ENCODE measurements around the gene EML3.
A peak's percentile ranks its signal among the peaks of the same experiment; 100 is the strongest.
"Not testable (repeated sequence)": the region's sequence is repeated elsewhere in the genome, so short reads cannot be mapped to it uniquely, and the experiment has no call there.

The EML3 gene

DNA sequence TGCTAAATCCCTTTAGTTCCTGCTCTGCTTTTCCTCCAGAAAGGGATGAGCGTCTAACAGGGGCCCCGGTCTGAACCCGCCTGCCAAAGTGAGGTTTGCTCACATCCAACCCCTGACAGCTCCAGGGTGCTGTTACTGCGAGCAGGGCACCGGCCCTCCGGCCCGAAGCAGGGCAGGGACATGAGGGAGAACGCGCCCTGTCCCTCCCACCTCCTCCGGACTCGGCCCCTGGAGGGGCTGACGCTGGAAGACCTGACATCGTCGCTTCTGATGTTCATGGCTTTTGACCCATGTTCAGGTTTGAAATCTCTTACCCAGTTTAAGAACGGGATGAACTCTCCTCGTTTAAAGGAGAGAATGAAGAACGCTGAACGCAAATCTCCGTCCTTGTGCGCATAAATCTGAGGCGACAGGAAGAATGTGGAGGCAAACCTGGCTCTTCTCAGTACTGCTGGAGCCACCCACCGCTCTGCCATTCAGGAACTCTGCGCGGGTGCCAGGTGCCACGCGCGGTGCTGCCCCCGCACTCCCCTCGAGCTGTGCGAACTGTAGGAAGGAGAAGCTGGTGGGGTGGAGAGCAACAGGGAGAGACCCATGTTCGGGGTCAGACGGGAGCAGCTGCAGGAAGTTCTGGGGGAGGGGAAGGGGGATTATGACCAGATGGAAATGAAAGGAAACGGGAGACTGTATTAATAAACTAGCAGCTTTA is 38.1 kb downstream of the EML3 start:
- peaks cover 4 to 53% (median 38%) of the 10 kb centered on the region in 5 donors for H3K36me3 ChIP-seq (ENCODE audit: control insufficient read depth in 5 of 5, insufficient read depth in 5 of 5, low read length in 5 of 5)
- H3K9ac ChIP-seq (ENCODE audit: low read length in 5 of 5) = peak overlapping the region; percentile 87 to 99 (median 91)
- peaks cover 9 to 64% (median 57%) of the 10 kb centered on the region in 5 donors for H3K4me1 ChIP-seq (ENCODE audit: control insufficient read depth in 5 of 5, insufficient read depth in 5 of 5, low read length in 5 of 5)
- peak overlapping the region; percentile 71 to 96 (median 89) for H3K4me3 ChIP-seq (ENCODE audit: low read depth in 1 of 5, low read length in 5 of 5)
- no peaks in the 10 kb centered on the region for H3K27me3 ChIP-seq (ENCODE audit: control insufficient read depth in 5 of 5, insufficient read depth in 4 of 5, low read length in 5 of 5)
- peak overlapping the region; percentile 100 for H3K27ac ChIP-seq (ENCODE audit: low read depth, low read length)
- no peaks in the 10 kb centered on the region for H3K9me3 ChIP-seq (ENCODE audit: control insufficient read depth in 5 of 5, low read length in 5 of 5)

DNA sequence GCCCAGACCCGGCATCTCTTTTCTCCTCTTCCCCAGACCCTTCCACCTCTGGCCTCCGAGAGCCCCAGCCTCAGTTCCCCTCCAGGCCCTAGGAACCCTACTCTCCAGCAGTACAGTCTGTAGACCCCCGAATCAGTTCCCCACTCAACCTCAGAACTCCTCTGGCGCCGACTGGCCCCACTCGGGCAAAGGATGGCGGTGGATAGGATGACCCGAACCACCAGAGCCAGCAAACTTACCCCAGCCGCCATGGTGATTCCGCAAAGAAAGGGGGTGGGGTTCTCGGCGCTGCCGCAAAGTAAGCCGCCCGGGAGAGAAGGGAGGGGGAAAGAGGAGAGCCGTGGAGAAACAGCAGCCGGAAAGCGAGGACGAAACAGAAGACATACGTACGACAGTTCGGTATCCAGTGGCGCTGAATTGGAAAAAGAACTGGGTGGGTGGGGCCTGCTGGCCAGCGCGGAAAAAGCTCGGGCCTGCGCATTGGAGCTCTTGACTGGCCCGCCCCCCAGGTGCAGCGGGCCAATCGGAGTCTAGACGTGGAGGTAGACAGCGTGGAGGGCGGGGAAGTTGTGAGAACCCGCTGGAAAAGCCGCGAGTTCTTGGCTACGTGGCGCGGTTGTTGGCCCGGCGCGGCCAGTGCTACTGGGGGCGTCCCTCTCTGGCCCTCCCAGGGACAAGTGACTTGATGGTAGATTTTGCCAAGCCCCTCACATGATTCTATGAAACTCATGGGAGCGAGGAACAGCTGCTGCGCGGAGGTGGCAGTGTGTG is 38.8 kb downstream of the EML3 start, which contains the start of gene EEF1G:
EEF1G (minus strand) TSS at position 300 of the 771 bp plus-strand sequence; CDS start at position 251, 49 bp downstream.
- Histone ChIP-seq H3K27me3 (ENCODE audit: control insufficient read depth in 5 of 5, insufficient read depth in 4 of 5, low read length in 5 of 5) (no peaks in the 10 kb centered on the region), H3K27ac (ENCODE audit: low read depth, low read length) (peak within 1 kb of the TSS; percentile 100), H3K4me1 (ENCODE audit: control insufficient read depth in 5 of 5, insufficient read depth in 5 of 5, low read length in 5 of 5) (peaks cover 9 to 65% (median 57%) of the 10 kb centered on the region in 5 donors), H3K36me3 (ENCODE audit: control insufficient read depth in 5 of 5, insufficient read depth in 5 of 5, low read length in 5 of 5) (peaks cover 0 to 54% (median 38%) of the 10 kb centered on the region in 5 donors), H3K4me3 (ENCODE audit: low read depth in 1 of 5, low read length in 5 of 5) (peak within 1 kb of the TSS; percentile 86 to 99 (median 95)), H3K9ac (ENCODE audit: low read length in 5 of 5) (peak within 1 kb of the TSS; percentile 91 to 99 (median 97)), H3K9me3 (ENCODE audit: control insufficient read depth in 5 of 5, low read length in 5 of 5) (no peaks in the 10 kb centered on the region)

DNA sequence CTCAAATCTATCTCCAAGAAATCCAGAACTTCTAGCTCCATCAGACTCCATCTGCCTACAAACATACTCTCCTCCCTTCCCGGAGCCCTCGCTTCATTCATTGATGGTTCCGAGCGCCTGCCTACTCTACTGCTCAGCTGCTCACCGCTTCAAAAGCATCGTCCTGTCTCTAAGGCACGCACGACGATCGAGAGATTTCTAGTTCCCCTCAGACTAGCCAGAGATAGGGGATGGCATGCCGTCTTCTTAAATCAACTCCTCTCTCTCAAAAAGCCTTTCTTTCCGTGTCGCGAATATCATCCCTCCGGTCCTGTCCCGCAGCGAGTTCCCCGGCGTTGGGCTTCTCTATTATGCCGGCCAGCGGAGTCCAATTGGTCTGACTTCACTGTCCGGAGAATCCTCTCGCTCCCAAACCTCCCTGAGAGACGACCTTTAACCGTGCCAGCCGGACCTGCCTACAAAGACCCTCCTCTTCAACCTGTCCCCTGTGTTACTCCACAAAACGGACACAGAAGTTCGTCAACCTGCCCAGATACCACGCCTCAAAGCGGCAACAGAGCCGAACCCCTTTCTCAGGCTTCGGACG is 39.5 kb downstream of the EML3 start:
- Histone ChIP-seq H3K27me3 (ENCODE audit: control insufficient read depth in 5 of 5, insufficient read depth in 4 of 5, low read length in 5 of 5) (no peaks in the 10 kb centered on the region), H3K9me3 (ENCODE audit: control insufficient read depth in 5 of 5, low read length in 5 of 5) (no peaks in the 10 kb centered on the region), H3K4me1 (ENCODE audit: control insufficient read depth in 5 of 5, insufficient read depth in 5 of 5, low read length in 5 of 5) (peaks cover 9 to 59% (median 50%) of the 10 kb centered on the region in 5 donors), H3K27ac (ENCODE audit: low read depth, low read length) (peak overlapping the region; percentile 100), H3K9ac (ENCODE audit: low read length in 5 of 5) (peak overlapping the region; percentile 69 to 98 (median 94)), H3K4me3 (ENCODE audit: low read depth in 1 of 5, low read length in 5 of 5) (peak overlapping the region; percentile 86 to 99 (median 95)), H3K36me3 (ENCODE audit: control insufficient read depth in 5 of 5, insufficient read depth in 5 of 5, low read length in 5 of 5) (peaks cover 0 to 51% (median 34%) of the 10 kb centered on the region in 5 donors)

DNA sequence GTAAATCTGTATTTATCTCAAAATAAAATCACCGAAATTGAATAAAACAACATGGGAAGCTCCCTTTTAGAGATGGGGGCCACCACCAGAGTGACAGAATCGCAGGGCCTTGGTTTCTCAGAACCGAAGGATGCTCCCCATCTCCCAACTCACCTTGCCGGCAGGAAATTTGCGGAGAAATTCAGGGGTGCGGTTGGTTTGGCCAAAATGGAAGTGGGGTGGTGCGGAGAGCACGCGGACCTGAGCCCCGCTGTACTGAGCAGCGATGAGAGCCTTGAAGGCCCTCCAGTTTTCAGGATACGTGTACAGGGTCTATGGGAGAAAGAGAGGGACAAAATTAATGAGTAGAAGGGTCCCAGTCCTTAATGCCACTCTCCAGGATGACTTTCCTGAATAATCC is 40.1 kb downstream of the EML3 start:
- H3K9ac ChIP-seq (ENCODE audit: low read length in 5 of 5) = peak overlapping the region in 4 of 5 donors; percentile 87 to 98 (median 96)
- peaks cover 9 to 58% (median 48%) of the 10 kb centered on the region in 5 donors for H3K4me1 ChIP-seq (ENCODE audit: control insufficient read depth in 5 of 5, insufficient read depth in 5 of 5, low read length in 5 of 5)
- H3K27ac ChIP-seq (ENCODE audit: low read depth, low read length) = peak overlapping the region; percentile 100
- H3K4me3 ChIP-seq (ENCODE audit: low read depth in 1 of 5, low read length in 5 of 5) = peak overlapping the region; percentile 86 to 99 (median 95)
- no peaks in the 10 kb centered on the region for H3K9me3 ChIP-seq (ENCODE audit: control insufficient read depth in 5 of 5, low read length in 5 of 5)
- H3K36me3 ChIP-seq (ENCODE audit: control insufficient read depth in 5 of 5, insufficient read depth in 5 of 5, low read length in 5 of 5) = peaks cover 0 to 52% (median 35%) of the 10 kb centered on the region in 5 donors
- H3K27me3 ChIP-seq (ENCODE audit: control insufficient read depth in 5 of 5, insufficient read depth in 4 of 5, low read length in 5 of 5) = no peaks in the 10 kb centered on the region

DNA sequence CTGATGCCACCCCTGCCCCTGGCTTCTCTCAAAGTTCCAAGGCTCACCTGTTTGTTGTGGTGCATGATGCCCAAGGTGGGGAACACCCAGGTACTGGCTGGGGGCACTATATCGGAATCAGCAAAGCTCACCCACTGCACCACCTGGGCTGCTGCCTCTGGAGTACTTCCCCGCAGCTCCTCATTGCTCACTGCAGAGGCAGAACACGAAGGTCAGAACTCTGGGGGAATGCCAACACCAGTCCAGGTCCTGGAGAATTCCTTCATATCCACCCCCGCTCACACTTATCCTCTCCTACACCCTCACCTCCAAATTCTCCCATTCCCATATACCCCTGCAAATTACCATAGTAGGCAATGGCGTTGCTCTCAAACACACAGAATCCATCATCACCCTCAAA is 41.1 kb downstream of the EML3 start:
- Histone ChIP-seq H3K4me1 (ENCODE audit: control insufficient read depth in 5 of 5, insufficient read depth in 5 of 5, low read length in 5 of 5) (peaks cover 9 to 50% (median 41%) of the 10 kb centered on the region in 5 donors), H3K27ac (ENCODE audit: low read depth, low read length) (peak overlapping the region; percentile 100), H3K36me3 (ENCODE audit: control insufficient read depth in 5 of 5, insufficient read depth in 5 of 5, low read length in 5 of 5) (peaks cover under 1 to 57% (median 42%) of the 10 kb centered on the region in 5 donors)
- not testable (repeated sequence) for H3K9me3 ChIP-seq (ENCODE audit: control insufficient read depth in 5 of 5, low read length in 5 of 5); H3K9ac ChIP-seq (ENCODE audit: low read length in 5 of 5); H3K4me3 ChIP-seq (ENCODE audit: low read depth in 1 of 5, low read length in 5 of 5); H3K27me3 ChIP-seq (ENCODE audit: control insufficient read depth in 5 of 5, insufficient read depth in 4 of 5, low read length in 5 of 5)

DNA sequence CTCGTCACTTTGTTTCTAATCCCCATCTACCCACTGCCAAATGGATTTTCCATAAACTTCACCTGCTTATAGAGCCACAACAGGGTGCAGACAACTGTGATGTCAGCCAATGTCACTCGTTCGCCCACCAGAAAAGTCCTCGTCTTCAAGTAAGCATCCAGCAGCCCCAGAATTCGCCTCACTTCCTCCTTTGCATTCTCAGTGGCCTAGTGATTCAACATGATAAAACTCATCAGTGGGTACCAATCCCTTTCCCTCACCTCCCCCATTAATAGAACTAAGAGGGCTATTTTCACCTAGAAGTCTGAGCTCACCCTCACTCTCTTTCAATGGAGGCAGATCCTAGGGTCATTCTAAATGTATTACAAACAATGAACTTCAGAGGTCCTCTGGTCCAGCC is 41.7 kb downstream of the EML3 start:
- not testable (repeated sequence) for H3K4me3 ChIP-seq (ENCODE audit: low read depth in 1 of 5, low read length in 5 of 5); H3K9me3 ChIP-seq (ENCODE audit: control insufficient read depth in 5 of 5, low read length in 5 of 5); H3K27ac ChIP-seq (ENCODE audit: low read depth, low read length); H3K9ac ChIP-seq (ENCODE audit: low read length in 5 of 5); H3K27me3 ChIP-seq (ENCODE audit: control insufficient read depth in 5 of 5, insufficient read depth in 4 of 5, low read length in 5 of 5)
- peaks cover 5 to 57% (median 44%) of the 10 kb centered on the region in 5 donors for H3K36me3 ChIP-seq (ENCODE audit: control insufficient read depth in 5 of 5, insufficient read depth in 5 of 5, low read length in 5 of 5)
- H3K4me1 ChIP-seq (ENCODE audit: control insufficient read depth in 5 of 5, insufficient read depth in 5 of 5, low read length in 5 of 5) = peaks cover 9 to 45% (median 40%) of the 10 kb centered on the region in 5 donors

DNA sequence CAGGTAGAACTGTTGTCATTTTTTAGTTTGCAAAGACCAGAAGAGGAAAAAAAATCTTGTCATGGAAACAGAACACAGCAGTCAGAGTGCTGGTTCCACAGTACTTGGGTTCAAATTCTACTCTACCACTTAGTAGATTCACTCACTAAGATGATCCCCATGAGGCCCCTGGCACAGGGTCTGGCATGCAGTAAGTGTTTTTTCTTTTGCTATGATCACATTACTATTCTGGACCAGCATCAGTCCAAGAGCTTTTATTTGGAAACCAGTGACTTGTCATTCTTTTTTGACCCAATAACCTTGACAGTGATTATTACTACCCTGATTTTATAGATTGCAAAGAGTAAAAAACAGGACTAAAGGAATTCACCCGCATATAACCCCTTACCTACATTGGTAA is 43.0 kb downstream of the EML3 start:
- no peak overlapping the region for H3K4me3 ChIP-seq (ENCODE audit: low read depth in 1 of 5, low read length in 5 of 5)
- peaks cover 12 to 69% (median 50%) of the 10 kb centered on the region in 5 donors for H3K36me3 ChIP-seq (ENCODE audit: control insufficient read depth in 5 of 5, insufficient read depth in 5 of 5, low read length in 5 of 5)
- no peaks in the 10 kb centered on the region for H3K27me3 ChIP-seq (ENCODE audit: control insufficient read depth in 5 of 5, insufficient read depth in 4 of 5, low read length in 5 of 5)
- H3K9me3 ChIP-seq (ENCODE audit: control insufficient read depth in 5 of 5, low read length in 5 of 5) = no peaks in the 10 kb centered on the region
- no peak overlapping the region for H3K9ac ChIP-seq (ENCODE audit: low read length in 5 of 5)
- no peak overlapping the region for H3K27ac ChIP-seq (ENCODE audit: low read depth, low read length)
- H3K4me1 ChIP-seq (ENCODE audit: control insufficient read depth in 5 of 5, insufficient read depth in 5 of 5, low read length in 5 of 5) = peaks cover 9 to 32% (median 27%) of the 10 kb centered on the region in 5 donors

DNA sequence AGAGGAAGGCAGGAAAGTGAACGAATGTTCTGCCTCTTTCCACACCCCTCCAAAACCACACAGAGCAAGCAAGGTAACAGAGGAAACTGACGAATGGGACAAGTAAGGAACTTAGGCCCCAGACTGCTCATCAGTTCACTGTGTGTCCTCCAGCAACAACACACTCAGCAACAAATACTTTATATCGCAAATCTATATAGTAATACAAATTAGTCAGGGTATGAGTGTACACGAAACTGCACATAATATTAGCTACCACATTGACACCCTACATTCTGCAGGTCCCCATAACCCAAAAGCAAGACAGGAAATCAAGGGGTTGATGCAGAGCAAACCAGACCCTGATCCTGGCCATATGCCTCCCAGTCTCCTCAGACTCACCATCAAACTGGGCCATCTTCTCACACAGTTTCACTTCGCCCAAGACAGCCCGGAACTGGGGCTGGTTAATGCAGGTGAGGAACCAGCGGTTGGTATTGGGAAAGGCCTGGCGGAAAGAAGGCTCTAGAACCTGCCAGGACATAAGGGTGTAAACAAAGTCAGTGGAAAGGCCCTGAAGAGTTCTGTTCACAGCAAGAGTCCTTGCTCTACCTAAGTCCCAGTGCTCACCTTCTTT is 45.4 kb downstream of the EML3 start:
- Histone ChIP-seq H3K9ac (ENCODE audit: low read length in 5 of 5) (no peak overlapping the region), H3K36me3 (ENCODE audit: control insufficient read depth in 5 of 5, insufficient read depth in 5 of 5, low read length in 5 of 5) (peaks cover 17 to 87% (median 57%) of the 10 kb centered on the region in 5 donors)

DNA sequence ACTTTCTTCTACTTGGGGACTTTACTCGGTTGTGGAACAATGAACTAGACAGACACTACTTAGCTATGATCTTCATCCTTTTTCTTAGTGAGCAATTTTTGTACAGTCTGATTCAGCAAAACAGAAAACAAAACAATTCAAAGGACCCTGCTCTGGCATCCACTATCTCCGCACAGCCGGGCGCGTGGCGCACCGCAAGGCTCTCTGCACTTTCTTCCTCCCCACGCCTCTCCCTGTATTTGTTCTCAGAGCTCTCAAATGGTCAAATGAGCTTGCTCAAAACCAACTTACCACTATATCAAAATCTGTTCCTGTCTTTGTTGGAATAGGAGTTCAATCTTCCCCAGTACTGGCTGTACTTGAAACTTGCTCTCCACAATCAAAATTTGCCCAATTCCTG is 46.3 kb downstream of the EML3 start:
- H3K36me3 ChIP-seq (ENCODE audit: control insufficient read depth in 5 of 5, insufficient read depth in 5 of 5, low read length in 5 of 5) = peaks cover 17 to 79% (median 54%) of the 10 kb centered on the region in 5 donors
- H3K4me1 ChIP-seq (ENCODE audit: control insufficient read depth in 5 of 5, insufficient read depth in 5 of 5, low read length in 5 of 5) = peaks cover 3 to 12% (median 10%) of the 10 kb centered on the region in 5 donors

More for the DNA sequence above, 45.4 kb downstream of the EML3 start:
- H3K4me1 ChIP-seq (ENCODE audit: control insufficient read depth in 5 of 5, insufficient read depth in 5 of 5, low read length in 5 of 5) = peaks cover 3 to 12% (median 11%) of the 10 kb centered on the region in 5 donors
- H3K4me3 ChIP-seq (ENCODE audit: low read depth in 1 of 5, low read length in 5 of 5) = no peak overlapping the region
- no peak overlapping the region for H3K27ac ChIP-seq (ENCODE audit: low read depth, low read length)
- no peaks in the 10 kb centered on the region for H3K9me3 ChIP-seq (ENCODE audit: control insufficient read depth in 5 of 5, low read length in 5 of 5)
- H3K27me3 ChIP-seq (ENCODE audit: control insufficient read depth in 5 of 5, insufficient read depth in 4 of 5, low read length in 5 of 5) = no peaks in the 10 kb centered on the region

More for the DNA sequence above, 46.3 kb downstream of the EML3 start:
- Histone ChIP-seq H3K27ac (ENCODE audit: low read depth, low read length) (no peak overlapping the region), H3K9ac (ENCODE audit: low read length in 5 of 5) (no peak overlapping the region), H3K9me3 (ENCODE audit: control insufficient read depth in 5 of 5, low read length in 5 of 5) (no peaks in the 10 kb centered on the region), H3K4me3 (ENCODE audit: low read depth in 1 of 5, low read length in 5 of 5) (no peak overlapping the region), H3K27me3 (ENCODE audit: control insufficient read depth in 5 of 5, insufficient read depth in 4 of 5, low read length in 5 of 5) (no peaks in the 10 kb centered on the region)

All from subcutaneous abdominal adipose tissue (tissue), 5 donors.